K562 (cell line): ENCODE data around the gene NR5A1. TPM values are rescaled to one million over a fixed set of nuclear protein-coding genes. Genes with fewer than 3 reads are reported as not detected.
A peak's percentile ranks its signal among the peaks of the same experiment; 100 is the strongest.

Experiments
- CTCF ChIP-seq, 3 experiments: IDR thresholded peaks in 2 of 3; conservative IDR thresholded peaks in 1 of 3; 2 replicates each; pipeline ENCODE4 v1.5.1; 2011 to 2012; ENCODE audit warnings: low read length in 3 of 3, mild to moderate bottlenecking in 3 of 3, control low read depth in 2 of 3, improper control_type of control experiment in 1 of 3, inconsistent platforms in 1 of 3, low read depth in 1 of 3, mixed read lengths in 1 of 3, moderate library complexity in 1 of 3; ENCODE audit not compliant: insufficient read depth in 2 of 3
- L3MBTL2 ChIP-seq: fragments of 450-650 bp; IDR thresholded peaks from 2 replicates; pipeline ENCODE4 v1.6.1; 2016; ENCODE audit warnings: mild to moderate bottlenecking, moderate library complexity
- TFAP4 ChIP-seq: sonication (generic); formaldehyde crosslinking; IDR thresholded peaks from 2 replicates; pipeline ENCODE4 v1.8.0; 2022; ENCODE audit warnings: missing genetic modification reagents, mild to moderate bottlenecking, moderate library complexity, borderline replicate concordance
- USF1 ChIP-seq: sonication (generic); formaldehyde crosslinking; IDR thresholded peaks from 2 replicates; pipeline ENCODE4 v1.9.0; 2022; ENCODE audit warnings: mild to moderate bottlenecking, missing genetic modification reagents
- YY1 ChIP-seq, 3 experiments: IDR thresholded peaks; 2 replicates each; pipeline ENCODE4 v1.6.1; 2011; ENCODE audit warnings: low read length in 2 of 3, mild to moderate bottlenecking in 2 of 3, moderate library complexity in 2 of 3, borderline replicate concordance in 1 of 3, control low read depth in 1 of 3, low read depth in 1 of 3; ENCODE audit not compliant: insufficient read depth in 3 of 3, insufficient replicate concordance in 2 of 3, control insufficient read depth in 1 of 3, insufficient read length in 1 of 3; ENCODE audit errors: extremely low read depth in 1 of 3
- ZKSCAN1 ChIP-seq: fragments of 150-350 bp; IDR thresholded peaks from 2 replicates; pipeline ENCODE4 v1.6.1; 2016; ENCODE audit warnings: low read depth, low read length
- ZNF561 ChIP-seq: fragments of 450-650 bp; formaldehyde crosslinking; conservative IDR thresholded peaks from 2 replicates; pipeline ENCODE4 v1.4.0; 2020; ENCODE audit warnings: mild to moderate bottlenecking, moderate library complexity
- polyA plus RNA-seq, 8 experiments: library from polyadenylated mRNA; depleted of rRNA in 4 of 8; stranded (reverse) in 5 of 8; unstranded in 3 of 8; fragments of >200 nt; fragmentation: Nextera tagmentation in 2 of 8; fragmentation: Illumina TruSeq in 1 of 8; extraction: Ambion mirVana in 2 of 8; extraction: Trizol in 1 of 8; gene quantifications; 2 replicates each; pipeline versions ENCODE4 v1.2.1 to v1.2.3, GENCODE V29; 2011 to 2014; ENCODE audit warnings: inconsistent platforms in 1 of 8, missing spikeins in 1 of 8
- total RNA-seq, 7 experiments: library from RNA; depleted of rRNA in 6 of 7; stranded (reverse); fragments of >200 nt in 6 of 7; fragmentation: Illumina TruSeq in 2 of 7; extraction: Trizol in 2 of 7; gene quantifications; 2 replicates each; pipeline versions ENCODE4 v1.2.1 to v1.2.3, GENCODE V29; 2011 to 2021; ENCODE audit warnings: low replicate concordance in 1 of 7
- TF ChIP-seq, protein P1 (sequence below): sonication (generic); formaldehyde crosslinking; IDR thresholded peaks from 2 replicates; pipeline ENCODE4 v1.5.0; 2020; ENCODE audit warnings: missing genetic modification reagents

The NR5A1 gene
- total and polyA plus RNA-seq, 9 of the 15 experiments (the other 6 are each of a cell fraction or from before 2014, with no cell fraction given), result 0.11 to 0.32 (median 0.20) TPM; not detected in 6

DNA sequence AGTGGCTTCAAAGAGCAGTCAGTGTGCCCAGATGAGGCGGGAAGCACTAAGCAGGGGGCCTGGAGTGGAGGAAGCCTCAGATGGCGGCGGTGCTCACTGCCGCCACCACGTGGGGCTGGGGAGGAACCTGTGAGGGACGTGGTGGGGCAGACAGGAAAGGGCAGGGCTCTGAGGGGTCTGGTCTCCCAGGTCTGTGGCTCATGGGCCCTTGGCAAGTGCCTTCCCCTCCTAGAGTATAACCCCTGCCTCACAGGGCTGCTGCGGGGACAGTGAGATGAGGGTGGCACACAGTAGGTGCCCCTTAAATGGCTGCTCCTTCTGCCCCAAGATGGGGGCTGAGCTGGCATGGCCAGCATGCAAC, 26.6 kb downstream of the NR5A1 start (continued):
- TF ChIP-seq CTCF (IDR thresholded peaks at IDR 0.05 in 2 of 3, conservative IDR thresholded peaks at IDR 0.05 in 1 of 3; ENCODE audit: insufficient read depth in 2 of 3, low read depth in 1 of 3, low read length in 3 of 3) (peak; percentile 70 to 84 (median 77)), L3MBTL2 (peak; percentile 68), TFAP4 (CRISPR knock-in tag) (peak; percentile 32; the same call in 1 of the 2 replicates), ZNF561 (no peak), USF1 (peak; percentile 72), YY1 (IDR thresholded peaks at IDR 0.05; ENCODE audit: borderline replicate concordance in 1 of 3, control insufficient read depth in 1 of 3, extremely low read depth in 1 of 3, insufficient read depth in 3 of 3, insufficient read length in 1 of 3, insufficient replicate concordance in 2 of 3, low read depth in 1 of 3, low read length in 2 of 3) (peak; percentile 28 to 77 (median 48)), ZKSCAN1 (0 out of 2 replicates have a peak, but pooled peaks have one; percentile 49)
- TF ChIP-seq, protein P1, sequence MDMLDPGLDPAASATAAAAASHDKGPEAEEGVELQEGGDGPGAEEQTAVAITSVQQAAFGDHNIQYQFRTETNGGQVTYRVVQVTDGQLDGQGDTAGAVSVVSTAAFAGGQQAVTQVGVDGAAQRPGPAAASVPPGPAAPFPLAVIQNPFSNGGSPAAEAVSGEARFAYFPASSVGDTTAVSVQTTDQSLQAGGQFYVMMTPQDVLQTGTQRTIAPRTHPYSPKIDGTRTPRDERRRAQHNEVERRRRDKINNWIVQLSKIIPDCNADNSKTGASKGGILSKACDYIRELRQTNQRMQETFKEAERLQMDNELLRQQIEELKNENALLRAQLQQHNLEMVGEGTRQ, result 0 out of 2 replicates have a peak, but pooled peaks have one; percentile 7
